DND-41 (cell line): ENCODE results near the gene NAA10.

Experiments
- ATAC-seq: fragments of 200-7000 bp; cut with Tn5 transposase; 3 replicates; pipeline ENCODE4 v1.9.1; 2021; ENCODE audit warnings: low read depth; ENCODE audit not compliant: insufficient read depth
- DNase-seq: peaks from one replicate; pipeline ENCODE4 v3.0.0-alpha.2; 2020
- H2AFZ ChIP-seq: 2 replicates; pipeline ENCODE4 v1.6.0; 2012; ENCODE audit warnings: low read depth, low read length
- H3K27ac ChIP-seq: 2 replicates; pipeline ENCODE4 v1.5.1; 2012; ENCODE audit warnings: low read length, inconsistent platforms
- H3K27me3 ChIP-seq: fragments of 200-600 bp; sonication (generic); 2 replicates; pipeline ENCODE4 v1.6.0; 2012; ENCODE audit warnings: low read length, mild to moderate bottlenecking, inconsistent platforms; ENCODE audit not compliant: insufficient read depth, poor library complexity
- H3K36me3 ChIP-seq: 2 replicates; pipeline ENCODE4 v1.5.1; 2012; ENCODE audit warnings: low read length, inconsistent platforms; ENCODE audit not compliant: insufficient read depth
- H3K4me1 ChIP-seq: 2 replicates; pipeline ENCODE4 v1.5.1; 2012; ENCODE audit warnings: mild to moderate bottlenecking, low read length; ENCODE audit not compliant: insufficient read depth
- H3K4me2 ChIP-seq: 2 replicates; pipeline ENCODE4 v1.6.0; 2012; ENCODE audit warnings: mild to moderate bottlenecking, moderate library complexity, low read length, inconsistent platforms; ENCODE audit not compliant: insufficient read depth
- H3K4me3 ChIP-seq, 2 experiments: fragments of 200-600 bp in 1 of 2; shearing (Covaris generic) in 1 of 2; 2 replicates each; pipeline ENCODE4 v1.5.1; 2012 to 2016; ENCODE audit warnings: inconsistent platforms in 2 of 2, low read length in 2 of 2, mild to moderate bottlenecking in 2 of 2, low read depth in 1 of 2, moderate library complexity in 1 of 2
- H3K79me2 ChIP-seq: 2 replicates; pipeline ENCODE4 v1.6.0; 2012; ENCODE audit warnings: low read length, inconsistent platforms; ENCODE audit not compliant: insufficient read depth
- H3K9ac ChIP-seq: 2 replicates; pipeline ENCODE4 v1.6.0; 2012; ENCODE audit warnings: low read depth, mild to moderate bottlenecking, inconsistent platforms, low read length, moderate library complexity
- H3K9me3 ChIP-seq: 2 replicates; pipeline ENCODE4 v1.5.1; 2012; ENCODE audit warnings: low read length, moderate library complexity, mild to moderate bottlenecking, inconsistent platforms; ENCODE audit not compliant: insufficient read depth, severe bottlenecking
- H4K20me1 ChIP-seq: 2 replicates; pipeline ENCODE4 v1.6.0; 2012; ENCODE audit warnings: low read length; ENCODE audit not compliant: insufficient read depth
- EZH2 ChIP-seq: IDR thresholded peaks from 3 replicates; pipeline ENCODE4 v1.6.1; 2012; ENCODE audit warnings: borderline replicate concordance, low read depth, mild to moderate bottlenecking, moderate library complexity, low read length, inconsistent platforms; ENCODE audit not compliant: severe bottlenecking
- TF ChIP-seq, protein P1 (sequence below): IDR thresholded peaks from 2 replicates; pipeline ENCODE4 v1.5.1; 2012; ENCODE audit warnings: borderline replicate concordance, low read length, moderate library complexity, mild to moderate bottlenecking; ENCODE audit not compliant: poor library complexity, severe bottlenecking; ENCODE audit errors: extremely low read depth

NAA10 gene

DNA sequence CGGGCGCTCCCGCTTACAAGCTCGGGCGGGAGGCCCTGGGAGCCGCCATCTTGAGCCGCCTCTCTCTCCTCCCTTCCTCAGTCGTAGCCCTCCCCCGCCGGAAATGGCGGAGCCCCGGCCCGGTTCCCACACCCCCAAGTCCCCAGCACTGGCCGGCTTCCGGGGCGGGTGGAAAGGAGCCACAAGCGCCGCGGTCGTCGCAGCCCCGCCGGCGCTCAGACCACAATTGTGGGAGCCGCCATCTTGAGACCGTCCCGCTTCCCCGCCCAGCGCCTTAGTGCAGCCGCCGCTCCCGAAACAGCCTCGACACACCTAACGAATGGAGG is 36.2 kb upstream of the NAA10 start:
- H3K4me3 ChIP-seq, result peak overlapping the region; percentile 58 to 90; a peak in 3 of 4 replicates
- DNase-seq (peak; percentile 88), ATAC-seq (peak; percentile 50)
- no peaks in the 10 kb centered on the region for H3K27me3 ChIP-seq
- H4K20me1 ChIP-seq, result peaks cover 38% of the 10 kb centered on the region
- H2AFZ ChIP-seq, result peak overlapping the region; percentile 55; the same call in 1 of the 2 replicates
- H3K9me3 ChIP-seq, result no peaks in the 10 kb centered on the region
- H3K4me1 ChIP-seq, result peaks cover 47% of the 10 kb centered on the region
- peaks cover 36% of the 10 kb centered on the region for H3K36me3 ChIP-seq
- peak overlapping the region; percentile 100 for H3K27ac ChIP-seq
- TF ChIP-seq, protein P1, sequence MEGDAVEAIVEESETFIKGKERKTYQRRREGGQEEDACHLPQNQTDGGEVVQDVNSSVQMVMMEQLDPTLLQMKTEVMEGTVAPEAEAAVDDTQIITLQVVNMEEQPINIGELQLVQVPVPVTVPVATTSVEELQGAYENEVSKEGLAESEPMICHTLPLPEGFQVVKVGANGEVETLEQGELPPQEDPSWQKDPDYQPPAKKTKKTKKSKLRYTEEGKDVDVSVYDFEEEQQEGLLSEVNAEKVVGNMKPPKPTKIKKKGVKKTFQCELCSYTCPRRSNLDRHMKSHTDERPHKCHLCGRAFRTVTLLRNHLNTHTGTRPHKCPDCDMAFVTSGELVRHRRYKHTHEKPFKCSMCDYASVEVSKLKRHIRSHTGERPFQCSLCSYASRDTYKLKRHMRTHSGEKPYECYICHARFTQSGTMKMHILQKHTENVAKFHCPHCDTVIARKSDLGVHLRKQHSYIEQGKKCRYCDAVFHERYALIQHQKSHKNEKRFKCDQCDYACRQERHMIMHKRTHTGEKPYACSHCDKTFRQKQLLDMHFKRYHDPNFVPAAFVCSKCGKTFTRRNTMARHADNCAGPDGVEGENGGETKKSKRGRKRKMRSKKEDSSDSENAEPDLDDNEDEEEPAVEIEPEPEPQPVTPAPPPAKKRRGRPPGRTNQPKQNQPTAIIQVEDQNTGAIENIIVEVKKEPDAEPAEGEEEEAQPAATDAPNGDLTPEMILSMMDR, result no peak
- no peak for TF ChIP-seq EZH2
- H3K79me2 ChIP-seq, result peaks cover 78% of the 10 kb centered on the region
- H3K9ac ChIP-seq, result peak overlapping the region; percentile 99
- H3K4me2 ChIP-seq, result peak overlapping the region; percentile 49

DNA sequence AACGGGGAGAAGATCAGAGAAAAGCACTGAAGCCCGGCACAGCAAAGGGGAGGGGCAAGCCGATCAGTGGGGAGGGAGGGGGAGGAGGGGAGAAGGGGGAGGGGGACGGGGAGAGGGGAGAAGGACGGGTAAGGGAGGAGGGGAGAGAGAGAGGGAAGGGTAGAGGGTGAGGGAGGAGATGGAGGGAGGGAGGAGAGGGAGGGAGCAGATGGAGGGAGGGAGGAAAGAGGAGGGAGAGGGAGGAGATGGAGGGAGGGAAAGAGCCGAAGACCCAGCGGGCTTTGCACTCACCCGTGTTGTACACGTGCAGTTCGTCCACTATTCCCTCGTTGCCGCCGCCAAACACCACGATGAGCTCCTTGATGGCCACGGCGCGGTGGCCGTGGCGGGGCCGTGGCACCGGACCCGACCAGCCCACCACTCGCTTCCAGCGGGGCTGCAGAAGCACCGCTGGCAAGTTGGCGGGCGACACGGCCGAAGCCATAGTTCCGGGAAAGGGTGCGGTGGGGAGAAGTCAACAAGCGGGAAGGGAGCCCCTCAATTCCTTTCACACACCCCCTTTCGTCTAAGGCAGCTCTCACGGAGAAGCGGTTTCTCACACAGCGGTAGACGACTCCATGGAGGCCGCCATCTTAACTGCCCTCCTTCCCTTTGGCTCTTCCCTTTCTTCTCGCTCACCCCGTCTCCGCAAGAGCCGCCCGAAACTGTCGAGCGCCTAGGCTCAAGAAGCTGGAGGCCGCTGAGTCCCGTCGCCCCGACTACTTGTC is 35.7 kb upstream of the NAA10 start:
- peaks cover 52% of the 10 kb centered on the region for H3K4me1 ChIP-seq
- peak overlapping the region; percentile 100 for H3K27ac ChIP-seq
- H3K4me2 ChIP-seq, result peak overlapping the region; percentile 67
- peaks cover 43% of the 10 kb centered on the region for H4K20me1 ChIP-seq
- ATAC-seq, result peak; percentile 20
- peak; percentile 84 for DNase-seq
- TF ChIP-seq, protein P1, result no peak
- TF ChIP-seq EZH2, result no peak
- no peaks in the 10 kb centered on the region for H3K9me3 ChIP-seq
- no peaks in the 10 kb centered on the region for H3K27me3 ChIP-seq
- peak overlapping the region; percentile 99 for H3K9ac ChIP-seq
- no peak overlapping the region for H2AFZ ChIP-seq
- H3K79me2 ChIP-seq, result peaks cover 80% of the 10 kb centered on the region
- H3K36me3 ChIP-seq, result peaks cover 42% of the 10 kb centered on the region
- peak overlapping the region; percentile 58 to 90; a peak in 3 of 4 replicates for H3K4me3 ChIP-seq

DNA sequence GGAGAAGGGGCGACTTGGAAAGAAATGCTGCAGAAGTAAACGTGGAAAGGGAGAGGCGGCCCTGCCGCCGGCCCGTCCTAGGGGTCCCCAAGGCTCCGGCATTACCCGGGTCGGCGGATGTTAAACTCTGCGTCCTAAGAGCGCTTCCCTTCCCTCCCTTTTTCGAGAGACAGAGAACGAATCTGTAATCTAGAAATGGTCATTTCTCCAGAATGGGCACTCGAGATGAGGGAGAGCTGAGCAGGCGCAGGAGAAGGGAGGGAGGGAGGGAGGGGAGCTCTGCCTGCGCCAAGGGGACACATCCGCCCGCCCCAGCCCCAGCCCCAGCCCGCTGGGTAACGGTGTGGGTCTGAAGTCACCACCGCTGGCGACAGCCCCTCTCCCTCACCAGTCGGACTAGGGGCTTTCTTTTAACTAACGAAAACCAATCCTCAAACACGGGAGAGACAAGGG is 35.1 kb upstream of the NAA10 start:
- DNase-seq, result no peak
- peaks cover 85% of the 10 kb centered on the region for H3K79me2 ChIP-seq
- H4K20me1 ChIP-seq, result peaks cover 49% of the 10 kb centered on the region
- H3K9ac ChIP-seq, result peak overlapping the region; percentile 99
- H3K4me1 ChIP-seq, result peaks cover 51% of the 10 kb centered on the region
- H3K27me3 ChIP-seq, result no peaks in the 10 kb centered on the region
- H2AFZ ChIP-seq, result no peak overlapping the region
- H3K27ac ChIP-seq, result peak overlapping the region; percentile 96
- H3K4me3 ChIP-seq, result peak overlapping the region; percentile 57 to 90
- H3K36me3 ChIP-seq, result peaks cover 48% of the 10 kb centered on the region
- TF ChIP-seq, protein P1, result no peak
- ATAC-seq, result 0 out of 3 replicates have a peak, but pooled peaks have one; percentile 3
- peak overlapping the region; percentile 67 for H3K4me2 ChIP-seq
- H3K9me3 ChIP-seq, result no peaks in the 10 kb centered on the region
